HG02870 (cell line): ENCODE measurements around the gene ATP8B4.
"Not testable (repeated sequence)": the region's sequence is repeated elsewhere in the genome, so short reads cannot be mapped to it uniquely, and the experiment has no call there.

ENCODE experiments used
- ATAC-seq: cut with Tn5 transposase; IDR thresholded peaks from one replicate; pipeline ENCODE4 v1.9.1; 2021; ENCODE audit warnings: mild to moderate bottlenecking, moderate library complexity; ENCODE audit not compliant: unreplicated experiment

ATP8B4 gene

DNA sequence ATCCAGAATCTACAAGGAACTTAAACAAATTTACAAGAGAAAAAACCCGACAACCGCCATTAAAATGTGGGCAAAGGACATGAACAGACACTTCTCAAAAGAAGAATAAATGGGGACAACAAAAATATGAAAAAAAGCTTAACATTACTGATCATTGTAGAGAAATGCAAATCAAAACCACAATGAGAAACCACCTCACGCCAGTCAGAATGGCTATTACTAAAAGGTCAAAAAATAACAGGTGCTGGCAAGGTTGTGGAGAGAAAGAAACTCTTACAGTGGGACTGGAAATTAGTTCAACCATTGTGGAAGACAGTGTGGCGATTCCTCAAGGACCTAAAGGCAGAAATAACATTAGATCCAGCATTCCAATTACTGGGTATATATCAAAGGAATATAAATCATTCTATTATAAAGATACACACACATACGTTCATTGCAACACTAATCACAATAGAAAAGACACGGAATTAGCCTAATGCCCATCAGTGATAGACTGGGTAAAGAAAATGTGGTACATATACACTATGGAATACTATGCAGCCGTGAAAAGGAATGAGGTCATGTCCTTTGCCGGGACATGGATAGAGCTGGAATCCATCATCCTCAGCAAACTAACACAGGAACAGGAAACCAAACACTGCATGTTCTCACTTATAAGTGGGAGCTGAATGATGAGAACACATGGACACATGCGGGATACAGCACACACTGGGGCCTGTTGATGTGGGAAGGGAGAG is 155.8 kb downstream of the ATP8B4 start:
- ATAC-seq = not testable (repeated sequence)

DNA sequence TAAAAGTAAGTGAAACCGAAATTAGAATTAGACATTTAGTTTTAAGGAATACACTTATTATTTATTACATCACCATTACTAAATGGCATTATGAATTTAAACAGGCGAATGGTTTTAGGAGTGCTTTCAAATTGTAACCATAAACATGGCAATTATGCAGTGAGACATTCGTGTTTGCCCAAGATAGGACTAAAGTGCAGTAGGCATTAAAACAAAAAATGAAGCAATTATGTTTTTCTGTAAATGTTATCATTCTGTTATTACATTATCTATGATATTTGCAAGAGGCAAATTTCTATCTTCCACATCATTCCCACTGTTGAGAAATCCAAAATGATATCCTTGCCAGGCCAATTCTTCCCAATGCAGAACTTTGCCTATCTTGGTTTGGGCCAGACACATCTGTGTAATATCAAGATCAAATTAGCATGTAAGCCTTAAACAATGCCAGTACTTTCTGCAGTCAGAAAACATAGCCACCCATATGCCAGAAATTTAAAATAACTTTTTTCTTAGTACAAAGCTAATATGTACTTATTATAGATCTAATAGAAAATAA is 156.9 kb downstream of the ATP8B4 start:
- ATAC-seq = no peak

DNA sequence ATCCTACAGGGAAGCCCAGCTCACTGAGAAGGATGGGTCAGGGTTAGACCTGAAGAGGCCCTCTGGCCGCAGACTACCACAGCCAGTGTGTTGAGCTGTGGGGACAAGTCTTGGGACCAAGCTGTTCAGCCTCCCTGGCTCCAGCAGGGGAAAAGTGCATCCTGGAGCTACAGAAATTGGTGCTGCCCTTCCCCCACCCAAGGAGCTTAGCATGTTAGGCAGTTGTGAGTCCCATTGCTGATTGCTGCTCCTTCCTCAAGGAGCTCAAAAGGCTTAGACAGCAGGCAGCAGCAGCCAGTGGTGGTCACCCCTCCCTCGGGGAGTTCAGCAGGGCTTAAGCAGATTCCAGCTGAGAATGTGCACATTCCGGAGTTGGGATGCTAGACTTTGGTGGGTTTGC is 165.6 kb downstream of the ATP8B4 start:
- no peak for ATAC-seq

DNA sequence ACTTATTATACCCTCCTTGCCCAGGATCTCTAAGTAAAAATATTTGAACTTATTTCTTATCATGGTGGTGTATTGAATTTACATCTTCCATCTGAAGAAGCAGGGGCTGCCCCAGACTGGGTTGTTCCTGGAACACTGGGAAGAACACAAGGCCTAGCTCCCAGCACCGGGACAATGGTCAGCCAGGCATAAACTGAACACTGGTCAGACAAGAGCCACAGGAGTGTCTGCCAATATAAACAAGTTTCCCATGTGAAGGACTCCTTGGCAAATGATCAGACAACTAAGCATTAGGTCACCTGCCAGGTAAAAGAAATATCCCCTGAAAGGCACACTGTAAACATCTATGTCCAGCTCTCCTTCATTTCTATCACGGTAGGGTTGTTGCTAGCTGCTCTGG is 172.4 kb downstream of the ATP8B4 start:
- no peak for ATAC-seq

DNA sequence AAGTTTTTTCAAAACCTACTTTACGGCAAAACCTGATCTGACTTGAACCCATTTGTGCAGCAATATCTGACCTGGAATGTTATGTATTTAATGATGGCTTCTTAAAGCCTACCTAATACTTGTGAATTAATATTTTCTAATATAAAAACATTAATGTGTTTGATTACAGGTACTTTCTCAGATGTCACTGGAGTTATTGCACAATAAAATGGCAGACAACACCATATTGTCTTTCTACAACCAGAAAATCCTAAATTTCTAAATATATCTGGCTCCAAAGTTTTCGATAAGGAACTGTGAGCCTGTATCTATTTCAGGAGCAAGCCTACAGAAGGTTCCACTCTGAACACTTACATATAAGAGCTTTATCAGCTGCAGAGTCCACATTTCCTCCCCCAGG is 184.5 kb downstream of the ATP8B4 start:
- ATAC-seq = no peak

DNA sequence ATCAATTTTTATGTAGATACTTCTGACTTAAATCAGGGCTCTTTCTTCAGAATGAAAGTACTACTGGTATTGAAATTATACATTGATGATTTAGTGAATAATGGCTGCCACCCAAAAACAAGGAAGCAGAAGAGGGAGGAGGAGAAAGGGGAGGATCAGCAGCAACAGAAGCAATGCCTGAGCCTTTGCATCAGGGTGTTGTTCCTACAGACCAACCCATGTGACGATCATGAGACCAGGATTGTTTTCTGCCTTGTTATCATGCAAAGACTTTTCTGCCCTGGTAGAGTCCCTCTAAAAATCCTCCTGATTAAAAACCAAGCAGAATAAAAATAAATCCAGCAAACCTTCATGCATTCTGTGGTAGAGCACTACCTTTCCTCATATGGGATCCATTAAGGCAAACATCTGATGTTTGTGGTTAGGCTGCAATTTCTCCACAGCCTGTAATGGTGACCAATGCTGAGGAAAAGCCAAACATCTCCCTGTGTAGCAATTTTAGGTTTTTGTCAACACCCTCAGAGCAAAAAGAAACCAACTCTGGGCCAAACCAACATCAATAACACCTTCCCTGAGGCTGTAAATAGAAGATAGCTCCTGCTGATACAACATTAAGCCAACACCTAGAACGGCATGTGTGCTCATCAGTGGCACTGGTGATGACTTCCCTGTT is 191.7 kb downstream of the ATP8B4 start:
- ATAC-seq = no peak

DNA sequence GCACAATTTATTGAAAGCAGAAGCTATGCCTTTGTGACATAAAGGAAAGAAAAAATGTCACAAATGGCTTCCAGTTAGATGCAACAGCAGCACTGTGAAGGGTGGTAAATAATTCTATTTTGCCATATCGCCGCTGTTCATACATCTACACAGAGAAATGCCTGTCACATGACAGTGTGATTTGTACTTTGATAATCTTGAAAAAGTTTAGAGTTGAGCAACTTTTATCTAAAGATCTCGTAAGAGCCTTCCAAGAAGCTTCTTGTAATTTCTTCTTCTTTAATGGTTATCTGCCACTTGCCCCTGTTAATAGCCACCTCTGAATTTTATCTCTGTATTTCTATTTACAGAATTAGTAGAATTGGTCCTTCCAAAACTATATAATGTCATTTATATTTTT is 192.3 kb downstream of the ATP8B4 start:
- no peak for ATAC-seq

DNA sequence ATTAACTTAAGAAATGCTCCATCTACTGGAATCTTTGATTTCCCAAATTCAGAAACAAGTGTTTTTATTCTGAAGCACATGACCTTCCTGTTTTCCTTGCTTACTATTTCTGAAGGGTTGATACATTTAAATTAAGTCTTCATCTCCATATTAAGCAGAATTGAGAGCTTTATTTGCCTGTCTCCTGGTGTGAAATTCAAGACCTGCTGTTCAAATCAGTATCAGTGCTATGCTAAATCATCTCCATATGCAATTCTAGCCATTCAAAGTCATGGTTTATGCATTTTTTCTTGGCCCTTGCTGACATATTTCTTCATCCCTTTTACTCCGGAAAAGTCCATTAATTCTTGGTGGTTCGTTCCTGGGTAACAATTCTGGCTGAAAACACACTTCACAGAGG is 195.4 kb downstream of the ATP8B4 start:
- no peak for ATAC-seq

DNA sequence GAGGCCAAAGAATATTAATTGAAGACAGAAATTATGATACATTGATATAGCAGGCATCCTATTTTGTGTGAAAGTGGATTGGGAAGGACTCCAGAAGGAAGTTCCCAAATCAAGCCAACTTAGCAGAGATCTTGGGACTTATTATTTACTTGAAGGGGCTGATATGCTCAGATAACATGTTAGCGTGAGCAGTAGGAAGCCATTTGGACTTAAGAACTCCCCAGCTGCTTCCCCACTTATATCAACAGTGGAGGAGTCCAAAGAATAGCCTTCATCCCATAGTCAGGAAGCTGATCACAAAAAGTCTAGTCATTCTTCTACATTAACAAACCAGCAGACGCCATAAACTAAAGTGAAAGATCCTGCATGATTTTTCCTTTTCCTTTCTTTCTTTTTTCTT is 200.0 kb downstream of the ATP8B4 start:
- ATAC-seq = no peak

DNA sequence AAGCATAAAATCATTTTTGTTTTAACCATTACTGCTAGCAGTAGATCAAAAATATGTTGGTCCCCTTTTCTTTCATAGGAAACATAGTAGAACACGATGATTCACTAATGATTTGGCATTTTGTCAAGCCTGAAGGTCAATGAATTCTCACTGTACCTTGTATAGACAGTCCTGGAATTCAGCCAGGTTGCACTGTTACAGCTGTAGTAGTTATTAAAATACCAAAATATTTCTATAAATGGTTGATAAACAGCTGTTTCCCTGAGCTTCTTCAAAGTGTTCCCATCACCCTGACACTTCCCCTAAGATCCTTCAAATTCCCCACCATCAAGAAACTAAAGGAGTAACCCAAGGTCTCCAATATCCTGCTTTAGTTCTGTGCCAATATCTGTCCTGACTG is 200.9 kb downstream of the ATP8B4 start:
- no peak for ATAC-seq

DNA sequence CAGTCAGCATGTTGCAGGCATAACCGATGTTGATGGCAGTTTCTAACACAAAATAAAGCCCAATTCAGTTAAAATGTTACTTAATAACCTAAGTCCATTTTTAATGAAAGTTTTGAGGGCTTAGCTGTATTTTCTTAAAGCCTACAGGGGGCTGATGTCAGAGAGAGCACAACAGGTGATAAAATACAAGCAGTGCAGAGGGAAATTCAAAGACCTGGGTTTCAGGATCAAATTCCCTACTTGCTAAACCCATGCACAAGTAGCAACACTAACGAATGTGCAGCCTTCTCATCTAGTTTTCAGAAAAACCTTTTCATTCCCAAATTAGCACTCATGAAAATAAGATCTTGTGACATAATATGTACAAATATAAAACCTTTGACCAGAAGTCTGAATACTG is 202.0 kb downstream of the ATP8B4 start:
- ATAC-seq = no peak

DNA sequence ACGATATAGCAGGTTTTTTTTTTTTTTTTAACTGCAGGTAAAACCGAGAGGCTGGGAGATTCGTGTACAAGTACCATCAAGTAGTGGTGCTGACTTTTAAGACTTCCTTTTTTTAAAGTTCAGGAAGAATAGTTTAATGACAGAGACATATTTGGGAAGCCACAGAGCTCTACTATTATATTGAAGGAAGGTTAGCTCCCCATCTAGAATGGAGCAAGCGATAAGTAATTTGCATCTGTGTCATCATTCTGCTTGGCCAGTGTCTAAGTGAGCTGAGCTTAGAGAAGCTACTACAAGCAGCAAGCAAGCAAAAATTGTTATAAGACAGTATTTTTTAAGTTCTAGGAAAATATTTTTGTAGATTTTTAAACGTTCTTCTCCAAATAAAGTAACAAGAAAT is 203.2 kb downstream of the ATP8B4 start:
- no peak for ATAC-seq

DNA sequence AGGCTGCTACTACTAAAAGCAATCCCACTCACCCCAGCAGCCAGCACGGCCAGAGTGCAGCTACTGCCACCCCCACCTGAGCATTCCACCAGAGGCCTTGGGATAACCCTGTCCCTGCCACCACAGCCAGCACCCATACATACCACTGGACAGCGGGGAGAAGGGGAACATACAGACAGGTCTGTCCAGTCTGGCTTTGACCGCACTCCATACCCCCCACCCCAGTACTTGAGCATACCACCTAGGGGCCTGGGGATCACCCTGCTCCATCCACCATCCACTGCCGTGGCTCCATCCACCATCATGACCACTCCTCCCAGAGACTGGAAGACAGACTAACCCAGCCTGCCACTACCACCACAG is 210.1 kb downstream of the ATP8B4 start:
- ATAC-seq = no peak

DNA sequence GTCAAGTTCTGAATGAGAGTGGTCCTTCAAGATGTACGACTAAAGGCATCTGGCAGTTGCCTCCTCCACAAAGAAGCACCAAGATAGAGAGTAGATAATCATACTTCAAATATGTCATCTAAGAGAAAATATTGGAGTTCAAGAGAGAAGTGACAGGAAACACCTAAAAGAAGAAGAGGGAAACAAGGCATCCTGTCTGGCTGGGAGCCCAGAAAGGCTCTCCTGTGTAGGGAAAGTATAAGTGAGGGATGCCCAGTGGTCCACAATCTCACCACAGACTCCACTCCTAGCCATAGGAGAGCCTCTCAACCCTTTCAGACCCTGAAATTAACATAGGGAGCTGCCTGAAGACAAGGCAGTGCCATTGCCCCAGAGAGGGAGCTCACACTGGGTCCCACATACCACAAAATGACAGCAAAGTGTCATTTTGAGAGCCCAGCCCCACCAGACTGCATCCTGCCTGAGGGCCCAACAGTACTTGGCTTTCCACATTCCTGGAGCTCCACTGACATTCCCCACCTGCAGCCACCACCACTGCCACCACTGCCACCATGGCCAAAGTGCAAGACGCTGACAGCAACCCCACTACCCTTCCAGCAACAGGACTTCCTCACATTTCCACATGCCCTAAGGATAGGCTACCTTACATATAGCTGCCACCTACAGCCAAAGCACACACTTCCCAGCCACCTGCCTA is 210.6 kb downstream of the ATP8B4 start:
- ATAC-seq = no peak

DNA sequence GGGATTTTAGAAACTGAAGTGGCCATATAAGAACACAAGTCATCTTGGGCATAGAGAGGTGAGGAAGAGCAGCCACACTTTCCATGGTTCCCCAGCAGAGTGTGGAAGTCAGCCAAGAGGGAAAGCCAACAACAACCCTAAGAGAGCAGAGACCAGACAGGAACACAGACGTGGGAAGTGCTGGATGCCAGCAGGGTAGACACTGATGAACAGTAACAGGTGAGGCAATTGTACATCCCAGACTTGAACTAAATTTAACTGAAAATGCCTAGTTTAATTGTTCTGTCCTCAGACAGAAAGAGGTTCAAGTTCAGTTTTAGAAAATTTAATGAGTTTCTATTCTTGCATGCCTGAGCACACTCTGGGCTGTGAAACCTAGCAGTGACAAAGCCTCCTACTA is 212.1 kb downstream of the ATP8B4 start:
- no peak for ATAC-seq

DNA sequence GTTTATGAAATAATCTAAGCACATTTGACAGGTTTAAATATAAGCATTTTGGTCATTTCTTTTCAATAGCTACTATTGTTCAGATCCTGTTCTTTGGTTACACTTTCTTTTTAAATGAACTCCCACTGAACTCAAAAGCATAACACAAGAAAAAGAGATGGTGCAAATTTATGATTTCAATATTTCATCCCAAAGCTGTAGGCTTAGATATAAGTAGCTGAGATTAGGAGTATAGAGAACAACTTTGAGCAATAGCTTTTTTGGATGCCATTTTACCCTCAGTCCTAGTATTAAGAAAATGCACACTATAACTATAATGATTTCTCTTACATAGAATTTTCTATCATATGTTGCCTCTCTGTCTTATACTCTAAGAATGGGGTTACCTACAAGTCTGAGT is 213.8 kb downstream of the ATP8B4 start:
- ATAC-seq = no peak

DNA sequence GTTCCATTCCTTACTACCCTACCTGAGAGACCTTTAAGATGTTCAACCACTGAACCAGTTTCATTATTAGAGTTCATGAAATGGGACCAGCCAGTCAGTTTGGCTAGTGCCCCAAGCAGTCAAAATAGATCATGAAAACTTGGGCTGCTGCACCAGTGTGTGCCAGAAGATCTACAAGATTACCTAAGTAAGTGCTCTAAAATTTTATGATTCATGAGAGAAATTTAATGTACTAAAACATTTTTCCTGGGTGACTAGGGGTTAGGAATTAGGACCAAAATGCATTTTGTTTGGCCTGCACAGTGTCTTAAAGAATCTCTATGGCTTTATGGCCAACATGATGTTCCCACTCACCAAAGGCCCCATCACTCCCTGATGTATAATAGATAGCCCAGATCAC is 214.7 kb downstream of the ATP8B4 start:
- ATAC-seq = no peak

DNA sequence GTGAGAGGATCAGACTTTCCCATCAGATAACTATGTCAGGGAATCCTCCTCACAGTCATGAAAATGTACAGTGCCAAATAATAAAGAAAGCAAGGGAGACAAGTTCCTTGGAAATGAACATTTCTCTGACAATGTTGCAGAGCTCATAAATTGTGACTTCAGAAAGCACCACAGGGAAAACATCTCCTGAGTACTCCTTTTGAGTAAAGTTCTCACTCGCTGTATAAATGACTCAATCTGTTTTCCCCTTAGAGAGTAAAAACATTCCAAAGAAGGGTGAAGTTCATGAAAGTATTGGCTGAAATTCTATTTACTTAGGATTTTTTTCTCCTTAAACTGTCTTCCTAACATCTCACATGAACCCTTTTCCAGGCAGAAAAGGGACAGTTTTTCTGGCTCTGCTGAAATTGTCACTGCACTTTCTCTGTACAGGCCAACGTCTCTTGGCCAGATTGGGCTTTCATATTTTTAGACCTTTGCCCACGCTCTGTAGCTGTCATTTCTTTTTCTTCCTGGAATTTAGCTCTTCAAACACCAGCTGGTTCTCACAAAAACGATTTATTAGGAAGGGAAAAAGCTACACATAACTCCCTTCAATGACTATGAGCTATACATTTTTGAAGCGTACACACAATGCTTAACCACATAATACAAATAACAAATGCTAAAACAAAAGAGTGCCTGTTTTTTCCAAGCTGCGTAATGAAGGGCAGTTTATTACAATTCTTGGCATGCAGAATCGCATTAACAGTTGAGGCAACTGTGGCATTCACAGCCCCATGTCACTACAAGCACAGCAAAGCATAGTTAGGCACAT is 216.1 kb downstream of the ATP8B4 start:
- no peak for ATAC-seq

DNA sequence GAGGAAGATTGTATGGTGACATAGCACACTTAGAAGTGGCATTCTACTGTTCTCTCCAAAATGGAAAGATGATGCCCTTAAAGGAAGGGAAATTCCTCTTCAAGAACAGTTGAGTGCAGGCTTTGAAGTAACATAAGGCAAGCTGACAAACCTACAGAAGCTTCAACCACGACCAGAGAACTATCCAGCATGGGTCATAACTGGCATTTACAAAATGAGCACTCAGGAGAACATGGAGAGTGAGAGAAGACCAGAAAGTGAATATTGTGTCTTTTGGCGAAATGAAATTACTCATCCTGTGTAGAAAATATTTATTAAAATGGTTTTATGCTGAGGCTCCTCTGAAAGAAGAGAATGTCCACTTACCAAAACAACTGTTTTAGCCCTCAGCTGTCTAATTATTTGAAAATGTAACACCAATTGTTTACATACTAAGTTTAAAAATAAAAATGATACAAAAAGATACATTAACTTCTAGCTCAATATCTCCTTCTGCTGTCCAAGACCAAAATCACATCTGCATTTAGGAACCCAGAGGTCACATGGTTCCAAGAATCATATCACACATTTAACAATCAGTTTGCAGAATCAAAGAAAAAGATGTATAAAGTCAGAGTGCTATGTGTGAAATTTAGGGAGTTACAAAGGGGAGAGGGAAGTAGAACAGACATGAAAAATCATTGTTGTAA is 216.9 kb downstream of the ATP8B4 start:
- no peak for ATAC-seq

DNA sequence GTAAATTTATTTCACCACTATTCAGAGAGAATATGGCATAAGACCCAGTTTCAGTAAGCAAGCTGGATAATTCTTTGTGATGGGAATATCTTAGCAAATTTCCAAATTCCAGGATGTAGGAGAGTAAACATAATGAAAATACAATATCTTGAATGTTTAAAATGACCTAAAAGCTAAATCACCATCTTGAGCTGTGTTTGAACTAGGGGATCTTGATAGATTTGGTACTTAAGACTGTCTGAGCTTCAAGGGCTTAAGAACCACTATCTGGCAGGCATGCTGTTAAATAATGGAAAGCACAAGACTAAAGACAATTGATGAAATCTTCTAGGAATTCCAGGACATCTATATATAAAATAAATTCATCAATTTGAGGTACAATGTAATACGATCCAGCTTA is 217.7 kb downstream of the ATP8B4 start:
- ATAC-seq = no peak

DNA sequence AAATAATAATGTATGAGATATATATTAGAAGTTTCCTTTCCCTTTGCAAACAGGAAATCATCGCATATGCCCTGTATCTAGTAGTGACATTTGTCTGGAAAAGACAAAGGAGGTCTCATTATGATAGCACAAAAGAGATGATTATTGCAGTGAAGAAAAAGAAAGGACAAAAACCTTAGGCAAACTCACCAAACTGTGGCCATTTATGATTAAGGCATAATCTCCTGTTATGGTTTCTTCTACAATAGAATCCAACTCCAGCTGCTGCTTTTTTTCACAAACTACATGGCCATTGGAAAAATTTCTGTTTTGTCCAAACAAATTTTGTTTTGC is 218.2 kb downstream of the ATP8B4 start:
- ATAC-seq = no peak
